Trophoblast cell (in vitro differentiated cells and primary cell): ENCODE results near the gene PNCK.

Experiments
- DNase-seq, 2 donors: peaks; one replicate each; pipeline ENCODE4 v3.0.0-alpha.2; 2016
- H2AFZ ChIP-seq: 2 replicates; pipeline ENCODE4 v1.6.1; 2013; ENCODE audit warnings: low read length, moderate library complexity, mild to moderate bottlenecking; ENCODE audit not compliant: insufficient read depth, poor library complexity
- H2AK5ac ChIP-seq: 2 replicates; pipeline ENCODE4 v1.6.1; 2013; ENCODE audit warnings: mild to moderate bottlenecking, low read length
- H2BK120ac ChIP-seq: 2 replicates; pipeline ENCODE4 v1.6.1; 2013; ENCODE audit warnings: low read length, mild to moderate bottlenecking, moderate library complexity; ENCODE audit not compliant: insufficient read depth, poor library complexity
- H2BK12ac ChIP-seq: 2 replicates; pipeline ENCODE4 v1.6.1; 2013; ENCODE audit warnings: mild to moderate bottlenecking, low read length, moderate library complexity
- H2BK5ac ChIP-seq: 2 replicates; pipeline ENCODE4 v1.6.1; 2013; ENCODE audit warnings: low read length, low read depth, moderate library complexity, mild to moderate bottlenecking; ENCODE audit not compliant: poor library complexity
- H3K14ac ChIP-seq: 2 replicates; pipeline ENCODE4 v1.6.1; 2013; ENCODE audit warnings: mild to moderate bottlenecking, low read length
- H3K18ac ChIP-seq: 2 replicates; pipeline ENCODE4 v1.6.1; 2013; ENCODE audit warnings: mild to moderate bottlenecking, low read length
- H3K23ac ChIP-seq: 2 replicates; pipeline ENCODE4 v1.6.1; 2013; ENCODE audit warnings: low read length
- H3K27ac ChIP-seq: 2 replicates; pipeline ENCODE4 v1.5.1; 2013; ENCODE audit warnings: low read depth, mild to moderate bottlenecking, inconsistent platforms, low read length, moderate library complexity
- H3K27me3 ChIP-seq: 2 replicates; pipeline ENCODE4 v1.6.1; 2013; ENCODE audit warnings: inconsistent platforms, mild to moderate bottlenecking, low read length, moderate library complexity; ENCODE audit not compliant: insufficient read depth
- H3K36me3 ChIP-seq, 2 experiments: 1 replicate in 1 of 2; 2 replicates in 1 of 2; pipeline ENCODE4 v1.6.1; 2013; ENCODE audit warnings: low read length in 2 of 2, mild to moderate bottlenecking in 2 of 2, moderate library complexity in 1 of 2; ENCODE audit not compliant: insufficient read depth in 2 of 2, control insufficient read depth in 1 of 2
- H3K4ac ChIP-seq: 2 replicates; pipeline ENCODE4 v1.6.1; 2013; ENCODE audit warnings: low read depth, mild to moderate bottlenecking, low read length, moderate library complexity
- H3K4me1 ChIP-seq, 2 experiments: 1 replicate in 1 of 2; 2 replicates in 1 of 2; pipeline ENCODE4 v1.6.1; 2013; ENCODE audit warnings: low read length in 2 of 2, mild to moderate bottlenecking in 2 of 2, moderate library complexity in 1 of 2; ENCODE audit not compliant: insufficient read depth in 2 of 2, control insufficient read depth in 1 of 2
- H3K4me2 ChIP-seq: 2 replicates; pipeline ENCODE4 v1.6.1; 2013; ENCODE audit warnings: inconsistent platforms, mild to moderate bottlenecking, low read length, moderate library complexity
- H3K4me3 ChIP-seq: 2 replicates; pipeline ENCODE4 v1.5.1; 2013; ENCODE audit warnings: mild to moderate bottlenecking, low read depth, low read length, inconsistent platforms
- H3K79me1 ChIP-seq: one replicate; pipeline ENCODE4 v1.6.1; 2013; ENCODE audit warnings: low read length
- H3K79me2 ChIP-seq: 2 replicates; pipeline ENCODE4 v1.6.1; 2013; ENCODE audit warnings: low read length, mild to moderate bottlenecking; ENCODE audit not compliant: control insufficient read depth, insufficient read depth, poor library complexity
- H3K9ac ChIP-seq: 2 replicates; pipeline ENCODE4 v1.6.1; 2013; ENCODE audit warnings: mild to moderate bottlenecking, low read length
- H3K9me3 ChIP-seq: 2 replicates; pipeline ENCODE4 v1.6.1; 2013; ENCODE audit warnings: low read depth, mild to moderate bottlenecking, control low read depth, inconsistent platforms, low read length; ENCODE audit not compliant: insufficient read depth
- H4K12ac ChIP-seq: 2 replicates; pipeline ENCODE4 v1.6.1; 2013; ENCODE audit warnings: low read depth, mild to moderate bottlenecking, low read length, moderate library complexity
- H4K8ac ChIP-seq: 2 replicates; pipeline ENCODE4 v1.6.1; 2013; ENCODE audit warnings: low read depth, mild to moderate bottlenecking, low read length, moderate library complexity
- H4K91ac ChIP-seq: one replicate; pipeline ENCODE4 v1.6.1; 2013; ENCODE audit warnings: low read depth, mild to moderate bottlenecking, low read length, moderate library complexity
- WGBS: extraction: QIAGEN DNeasy Blood & Tissue Kit; methylation state at CpG from one replicate; pipeline ENCODE4 v1.1.7; 2013; ENCODE audit warnings: missing lambda C conversion rate; ENCODE audit not compliant: insufficient read length, insufficient coverage; ENCODE audit errors: extremely low coverage; 5-methylcytosine and 5-hydroxymethylcytosine counted together

The PNCK gene

GRCh38 chrX:153642655-153643430, 30.8 kb downstream of the PNCK start:
- Histone ChIP-seq H3K14ac (no peak overlapping the region), H3K23ac (no peak overlapping the region), H3K4me3 (no peak overlapping the region)

GRCh38 chrX:153642051-153642654, 31.5 kb downstream of the PNCK start:
- Histone ChIP-seq H4K8ac (no peak overlapping the region), H3K9me3 (no peaks in the 10 kb centered on the region), H3K14ac (no peak overlapping the region), H3K9ac (no peak overlapping the region), H4K91ac (no peak overlapping the region), H4K12ac (no peak overlapping the region), H3K4me2 (no peak overlapping the region), H3K18ac (no peak overlapping the region), H3K36me3 (no peaks in the 10 kb centered on the region), H2AK5ac (no peak overlapping the region), H3K79me1 (no peaks in the 10 kb centered on the region), H2BK12ac (no peak overlapping the region), H3K4ac (no peak overlapping the region), H3K4me1 (peaks cover 3 to 6% of the 10 kb centered on the region in 2 experiments), H3K23ac (no peak overlapping the region), H3K27ac (no peak overlapping the region), H2BK5ac (no peak overlapping the region), H3K27me3 (peaks cover 50% of the 10 kb centered on the region), H3K79me2 (no peaks in the 10 kb centered on the region), H2AFZ (no peak overlapping the region), H3K4me3 (no peak overlapping the region), H2BK120ac (no peak overlapping the region)
- DNase-seq = no peak
- no CpG with 5 or more reads among the region's 62 CpGs for WGBS

More at GRCh38 chrX:153642655-153643430, 30.8 kb downstream of the PNCK start:
- Histone ChIP-seq H2BK120ac (no peak overlapping the region), H2AK5ac (no peak overlapping the region), H2AFZ (no peak overlapping the region), H2BK5ac (no peak overlapping the region), H3K4me2 (no peak overlapping the region), H3K27ac (no peak overlapping the region), H3K18ac (no peak overlapping the region), H3K79me2 (no peaks in the 10 kb centered on the region), H3K9me3 (no peaks in the 10 kb centered on the region), H2BK12ac (no peak overlapping the region), H4K8ac (no peak overlapping the region), H3K36me3 (no peaks in the 10 kb centered on the region), H3K4me1 (peaks cover 7% of the 10 kb centered on the region in 2 experiments), H4K91ac (no peak overlapping the region), H4K12ac (no peak overlapping the region), H3K79me1 (no peaks in the 10 kb centered on the region), H3K27me3 (peaks cover 57% of the 10 kb centered on the region), H3K4ac (no peak overlapping the region), H3K9ac (no peak overlapping the region)
- whole genome bisulfite sequencing = no CpG with 5 or more reads among the region's 48 CpGs
- DNase-seq = no peak

GRCh38 chrX:153641627-153642026, 32.0 kb downstream of the PNCK start:
- H2BK5ac ChIP-seq = no peak overlapping the region
- H3K14ac ChIP-seq = no peak overlapping the region
- H3K9me3 ChIP-seq = no peaks in the 10 kb centered on the region
- H3K4ac ChIP-seq = no peak overlapping the region
- H4K8ac ChIP-seq = no peak overlapping the region
- H3K27ac ChIP-seq = no peak overlapping the region
- no peak overlapping the region for H2AK5ac ChIP-seq
- peaks cover 3% of the 10 kb centered on the region in 2 experiments for H3K4me1 ChIP-seq
- H3K23ac ChIP-seq = no peak overlapping the region
- H2AFZ ChIP-seq = no peak overlapping the region
- no peak overlapping the region for H3K9ac ChIP-seq
- H4K12ac ChIP-seq = no peak overlapping the region
- H3K79me1 ChIP-seq = no peaks in the 10 kb centered on the region
- DNase-seq = no peak
- H3K79me2 ChIP-seq = no peaks in the 10 kb centered on the region
- H3K36me3 ChIP-seq = no peaks in the 10 kb centered on the region
- H2BK12ac ChIP-seq = no peak overlapping the region
- no peak overlapping the region for H3K4me2 ChIP-seq
- H3K18ac ChIP-seq = no peak overlapping the region
- no peak overlapping the region for H4K91ac ChIP-seq
- no peak overlapping the region for H3K4me3 ChIP-seq
- WGBS = no CpG with 5 or more reads among the region's 8 CpGs
- H3K27me3 ChIP-seq = peaks cover 48% of the 10 kb centered on the region
- H2BK120ac ChIP-seq = no peak overlapping the region

- Histone ChIP-seq H2AFZ (no peak overlapping the region), H4K8ac (no peak overlapping the region), H3K9me3 (no peaks in the 10 kb centered on the region), H3K27ac (no peak overlapping the region), H2BK5ac (no peak overlapping the region), H3K36me3 (no peaks in the 10 kb centered on the region), H3K4me1 (peaks cover 2 to 3% of the 10 kb centered on the region in 2 experiments), H3K27me3 (peaks cover 41% of the 10 kb centered on the region), H2AK5ac (no peak overlapping the region), H4K12ac (no peak overlapping the region), H3K4me3 (no peak overlapping the region), H3K14ac (no peak overlapping the region), H2BK12ac (no peak overlapping the region), H3K18ac (no peak overlapping the region), H3K9ac (no peak overlapping the region), H3K23ac (no peak overlapping the region), H2BK120ac (no peak overlapping the region), H4K91ac (no peak overlapping the region), H3K79me1 (no peaks in the 10 kb centered on the region), H3K79me2 (no peaks in the 10 kb centered on the region), H3K4me2 (no peak overlapping the region), H3K4ac (no peak overlapping the region)
- peak in 1 of 2 donors; percentile 34 for DNase-seq
- no CpG with 5 or more reads among the region's 26 CpGs for WGBS
These were observed 32.7 kb downstream of the PNCK start for GRCh38 chrX:153640736-153641575.
